IPS-18c (cell line): Measurements from ENCODE around the gene BRD1.

ENCODE experiments used
- H3K4me3 ChIP-seq: 2 replicates; pipeline ENCODE4 v1.7.0; 2013; ENCODE audit warnings: low read depth, mild to moderate bottlenecking, low read length, moderate library complexity; ENCODE audit not compliant: insufficient read depth
- H3K9me3 ChIP-seq: one replicate; pipeline ENCODE4 v1.6.1; 2013; ENCODE audit warnings: mild to moderate bottlenecking, low read length, moderate library complexity; ENCODE audit not compliant: control insufficient read depth, insufficient read depth

Gene BRD1

DNA sequence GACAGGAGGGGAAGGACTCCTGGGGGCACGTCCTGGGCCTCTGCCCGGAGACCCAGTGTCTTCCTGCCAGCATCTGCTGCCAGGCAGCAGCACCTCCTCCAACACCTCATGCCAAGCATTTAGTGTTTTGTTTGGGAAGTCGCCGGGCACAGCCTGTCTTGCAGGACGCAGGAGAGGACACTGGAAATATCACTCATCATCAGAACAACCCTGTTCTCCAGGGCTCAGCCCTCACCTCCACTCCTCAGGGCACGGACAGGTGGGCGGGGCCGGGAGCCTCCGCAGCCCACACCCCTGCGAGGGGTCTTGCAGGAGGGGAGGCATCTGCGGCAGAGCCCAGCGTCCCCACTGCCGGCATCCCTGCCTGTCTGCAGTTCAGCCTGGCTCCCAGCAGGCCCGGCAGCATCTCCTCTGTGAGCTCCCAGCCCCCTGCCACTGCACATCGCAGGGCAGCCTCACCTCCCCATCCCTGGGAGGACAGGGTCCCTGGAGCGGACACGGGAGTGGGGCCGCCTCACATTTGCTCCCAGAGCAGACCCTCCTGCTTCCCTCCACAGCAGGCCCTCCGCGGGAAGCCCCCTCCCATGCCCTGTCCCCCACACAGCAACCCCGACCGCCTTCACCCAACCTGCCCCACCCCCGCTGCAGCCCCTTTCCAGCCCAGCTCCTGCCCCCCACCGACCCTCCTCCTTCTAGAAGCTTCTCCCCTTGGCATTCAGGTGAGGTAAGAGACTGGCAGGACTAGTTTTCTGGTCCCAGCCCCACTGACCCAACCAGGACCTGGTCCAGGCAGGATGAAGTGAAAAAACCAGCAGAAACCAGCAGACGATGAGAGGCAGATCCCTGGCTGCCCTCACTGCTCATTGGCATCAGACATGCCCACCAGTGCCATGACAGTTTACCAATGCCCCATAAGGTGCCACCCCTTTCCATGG, 72.7 kb downstream of the BRD1 start:
- H3K9me3 ChIP-seq = peaks cover 2% of the 10 kb centered on the region
- no peak overlapping the region for H3K4me3 ChIP-seq

DNA sequence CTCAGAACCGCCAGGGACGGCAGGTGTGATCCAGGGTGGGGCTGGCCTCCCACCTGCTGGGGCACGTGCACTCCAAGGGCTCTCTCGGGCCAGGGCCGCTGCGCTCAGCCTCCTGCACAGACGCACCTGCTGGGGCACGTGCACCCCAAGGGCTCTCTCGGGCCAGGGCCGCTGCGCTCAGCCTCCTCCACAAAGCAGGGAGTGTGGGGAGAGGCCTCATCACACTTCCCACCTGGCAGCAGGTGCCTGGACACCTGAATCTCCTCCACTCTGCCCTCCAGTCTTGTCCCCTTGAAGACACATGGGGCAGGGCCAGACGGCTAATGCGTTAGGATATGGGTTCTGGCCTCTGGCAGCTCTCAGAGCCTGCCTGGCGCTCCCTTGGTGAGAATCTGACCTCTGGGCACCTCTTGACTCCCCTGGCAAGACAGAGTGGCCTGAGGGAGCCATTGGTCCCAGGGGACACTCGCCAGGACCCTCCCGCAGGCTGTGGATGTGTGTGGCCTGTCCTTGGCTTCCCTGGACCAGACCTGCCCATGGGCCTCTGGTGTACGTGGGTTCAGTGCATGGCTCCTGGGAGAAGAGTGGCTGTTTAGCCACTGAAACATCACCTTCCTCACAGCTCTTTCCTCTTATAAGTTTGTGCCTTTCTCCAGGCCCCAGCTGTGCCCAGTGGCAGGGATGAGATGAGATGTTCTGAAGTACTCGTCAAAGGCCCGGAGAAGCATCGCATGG, 73.5 kb downstream of the BRD1 start:
- peaks cover 2% of the 10 kb centered on the region for H3K9me3 ChIP-seq
- H3K4me3 ChIP-seq = no peak overlapping the region

DNA sequence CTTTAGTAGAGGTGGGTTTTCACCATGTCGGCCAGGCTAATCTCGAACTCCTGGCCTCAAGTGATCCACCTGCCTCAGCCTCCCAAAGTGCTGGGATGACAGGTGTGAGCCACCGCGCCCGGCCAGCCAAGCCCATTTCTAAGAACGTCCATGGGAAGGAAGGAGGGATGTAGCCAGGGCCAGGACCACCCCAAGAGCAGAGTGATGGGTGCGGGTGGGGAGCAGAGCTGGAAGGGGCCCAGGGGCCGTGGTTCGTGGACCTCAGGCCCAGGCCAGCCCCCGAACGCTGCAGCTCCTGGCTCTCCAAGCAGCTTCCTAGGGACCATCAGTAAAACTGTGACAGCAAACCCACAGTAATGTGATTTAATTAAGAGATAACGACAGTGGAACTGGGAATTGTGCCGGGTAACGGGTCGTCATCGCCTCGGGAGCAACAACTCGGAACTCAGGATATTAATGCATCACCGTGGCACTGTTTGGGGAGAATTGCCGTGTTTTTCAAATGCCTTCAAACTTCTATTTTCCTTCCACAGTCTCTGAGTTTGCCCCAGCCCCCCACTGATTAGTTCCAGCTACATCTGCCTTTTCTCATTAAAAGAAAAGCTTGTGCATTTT, 74.3 kb downstream of the BRD1 start:
- Histone ChIP-seq H3K4me3 (no peak overlapping the region), H3K9me3 (peaks cover 4% of the 10 kb centered on the region)

DNA sequence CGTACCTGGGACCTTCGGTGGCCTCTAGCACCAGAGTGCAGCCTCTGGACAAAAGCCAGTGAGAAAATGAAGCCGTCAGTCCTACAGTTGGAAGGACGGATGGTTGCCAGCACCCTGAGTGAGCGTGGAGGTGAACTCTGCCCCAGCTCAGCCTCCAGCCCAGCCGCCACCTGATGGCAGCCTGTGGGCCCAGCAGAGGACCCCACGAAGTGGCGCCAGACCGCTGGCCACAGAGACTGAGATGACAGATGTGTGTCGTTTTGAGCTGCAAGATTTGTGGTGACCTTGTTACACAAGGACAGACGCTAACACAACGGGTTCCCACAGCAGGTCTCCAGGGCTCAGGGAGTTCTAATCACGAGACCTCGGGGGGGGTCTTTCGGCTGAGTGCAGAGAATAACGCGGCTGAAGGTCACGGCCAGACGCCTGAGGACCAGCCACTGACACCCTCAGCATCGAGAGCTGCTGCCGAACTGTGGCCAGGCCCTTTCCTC, 75.0 kb downstream of the BRD1 start:
- Histone ChIP-seq H3K4me3 (no peak overlapping the region), H3K9me3 (peaks cover 4% of the 10 kb centered on the region)

DNA sequence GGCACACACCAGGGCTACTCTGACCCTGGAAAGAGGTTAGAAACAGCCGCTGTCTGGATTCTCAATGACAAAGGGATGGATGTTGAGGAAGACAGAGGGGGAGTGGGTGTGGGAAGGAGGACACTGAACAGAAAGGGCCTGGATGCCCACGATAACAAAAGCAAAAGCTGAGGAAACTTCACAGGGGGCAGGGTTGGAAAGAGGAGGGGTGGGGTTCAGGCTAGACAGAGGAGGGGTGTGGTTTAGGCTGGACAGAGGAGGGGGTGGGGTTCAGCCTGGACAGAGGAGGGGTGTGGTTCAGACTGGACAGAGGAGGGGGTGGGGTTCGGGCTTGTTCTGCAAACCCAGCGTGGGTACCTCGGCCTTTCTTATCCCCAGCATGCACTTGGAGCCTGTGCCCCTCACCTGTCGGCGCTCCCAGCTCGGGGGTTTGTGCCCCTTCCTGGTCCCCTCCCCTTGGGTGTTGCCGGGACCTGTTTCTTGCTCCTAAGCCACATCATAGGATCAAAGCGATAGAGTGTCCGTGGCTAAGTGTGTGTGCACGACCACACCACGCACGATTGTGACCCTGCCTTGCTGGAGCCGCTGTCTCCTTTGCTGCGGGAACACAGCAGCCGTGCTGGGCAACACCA, 75.6 kb downstream of the BRD1 start:
- Histone ChIP-seq H3K9me3 (peaks cover 7% of the 10 kb centered on the region), H3K4me3 (no peak overlapping the region)

DNA sequence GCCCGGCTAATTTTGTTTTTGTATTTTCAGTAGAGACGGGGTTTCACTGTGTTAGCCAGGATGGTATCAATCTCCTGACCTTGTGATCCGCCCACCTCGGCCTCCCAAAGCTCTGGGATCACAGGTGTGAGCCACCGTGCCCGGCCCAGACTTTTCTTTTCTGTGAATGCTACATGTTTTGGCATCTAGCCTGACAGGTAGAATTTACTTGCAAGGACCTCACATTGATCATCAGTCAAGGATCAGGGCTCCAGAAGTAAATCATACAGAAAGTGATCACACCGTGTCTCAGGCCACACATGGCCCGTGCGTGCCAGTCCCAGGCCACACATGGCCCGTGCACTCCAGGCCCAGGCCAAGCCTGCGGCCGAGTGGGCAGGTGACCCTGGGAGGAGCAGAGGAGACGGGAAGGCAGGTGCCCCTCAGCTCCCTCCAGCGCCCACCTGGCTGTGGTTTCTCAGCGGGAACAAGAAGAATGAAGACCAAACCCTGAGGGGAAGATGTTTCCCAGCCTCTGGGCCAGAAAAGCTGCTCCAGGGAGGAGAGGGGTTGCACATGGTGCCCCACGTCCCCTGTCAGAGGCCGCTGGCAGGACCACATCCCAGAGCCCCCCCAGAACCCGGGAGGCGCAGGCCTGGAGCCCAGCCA, 76.2 kb downstream of the BRD1 start:
- Histone ChIP-seq H3K9me3 (peaks cover 10% of the 10 kb centered on the region), H3K4me3 (no peak overlapping the region)

DNA sequence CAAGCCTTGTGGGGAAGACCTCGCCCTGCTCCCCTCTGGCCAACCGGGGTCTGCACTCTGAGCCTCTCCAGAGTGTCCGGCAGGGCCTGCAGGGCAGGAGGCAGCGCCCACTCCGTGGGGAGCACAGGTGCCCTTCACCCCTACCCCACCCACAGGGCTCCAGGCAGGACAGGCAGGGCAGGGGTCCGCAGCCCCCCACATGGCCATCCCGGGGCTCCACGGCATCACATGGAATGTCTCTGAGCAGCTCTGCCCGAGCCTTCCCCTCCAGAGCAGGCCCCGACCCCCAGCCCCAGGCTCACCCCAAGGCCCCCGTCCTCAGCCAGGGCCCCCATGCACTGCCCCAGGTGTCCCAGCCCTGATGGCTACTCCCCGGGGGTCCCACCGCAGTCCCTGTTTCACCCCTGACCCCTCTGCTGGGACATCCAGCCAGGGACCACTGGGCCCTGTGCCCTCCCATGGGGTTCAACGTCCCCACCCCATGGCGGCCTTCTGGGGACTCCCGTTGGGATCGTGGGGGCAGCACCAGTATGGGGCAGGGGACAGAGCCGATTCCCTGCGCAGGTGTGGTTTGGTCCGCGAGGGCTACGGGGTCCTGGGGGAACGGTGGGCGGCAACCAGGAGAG, 77.7 kb downstream of the BRD1 start:
- peaks cover 10% of the 10 kb centered on the region for H3K9me3 ChIP-seq
- H3K4me3 ChIP-seq = no peak overlapping the region

DNA sequence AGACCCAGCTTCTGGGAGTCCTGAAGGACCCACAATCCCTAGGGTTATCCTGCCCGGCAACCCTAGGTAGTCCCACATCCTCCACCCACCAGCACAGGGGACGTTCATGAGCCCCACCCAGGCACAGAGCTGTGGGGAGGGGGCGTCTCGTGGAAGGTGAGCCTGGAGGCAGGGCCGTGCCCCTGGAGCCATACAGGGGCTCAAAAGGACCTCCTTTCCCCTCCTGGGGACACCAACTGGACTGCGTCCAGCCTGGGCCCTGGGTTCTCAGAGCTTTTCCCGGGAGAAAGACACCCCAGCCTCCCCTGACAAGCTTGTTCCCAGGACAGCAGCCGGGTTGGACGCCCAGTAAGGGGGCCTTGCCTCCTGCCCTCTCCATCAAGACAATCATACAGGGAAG, 78.4 kb downstream of the BRD1 start:
- Histone ChIP-seq H3K4me3 (no peak overlapping the region), H3K9me3 (peaks cover 10% of the 10 kb centered on the region)

DNA sequence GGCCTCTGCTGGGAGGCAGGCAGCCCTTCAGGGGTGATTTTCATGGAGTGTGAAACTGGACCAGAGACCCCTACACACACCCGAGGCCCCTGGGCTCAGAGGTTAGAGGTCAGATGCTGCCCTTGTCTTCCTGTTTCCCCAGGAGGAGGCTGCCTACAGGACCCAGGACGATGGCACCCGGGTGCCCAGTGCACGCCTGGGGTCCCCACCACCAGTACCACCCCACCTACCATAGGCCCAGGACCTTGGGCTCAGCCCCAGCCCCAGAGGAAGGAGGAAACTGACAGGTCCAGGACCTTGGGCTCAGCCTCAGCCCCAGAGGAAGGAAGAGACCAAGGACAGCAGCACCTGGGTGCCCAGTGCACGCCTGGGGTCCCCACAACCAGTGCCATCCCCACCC, 79.2 kb downstream of the BRD1 start:
- Histone ChIP-seq H3K4me3 (no peak overlapping the region), H3K9me3 (peaks cover 10% of the 10 kb centered on the region)

DNA sequence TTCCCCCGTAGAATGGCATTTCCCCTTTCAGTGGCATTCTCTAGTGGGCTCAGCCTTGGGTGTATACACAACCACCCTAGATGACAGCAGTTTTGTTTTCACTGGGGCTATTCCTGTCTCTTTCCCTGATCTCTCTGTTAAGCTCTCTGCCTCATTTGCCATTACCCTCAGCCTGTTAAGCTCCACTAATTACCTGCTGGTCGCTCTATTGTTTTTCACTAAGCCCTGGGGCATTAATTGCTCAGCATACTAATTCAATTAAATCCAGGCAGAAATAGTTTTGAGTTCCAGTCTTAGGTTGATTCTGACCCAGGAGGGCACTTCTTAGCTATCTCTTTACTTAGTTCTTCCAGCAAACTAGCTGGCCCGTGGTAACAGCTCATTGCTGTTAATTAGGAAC, 80.0 kb downstream of the BRD1 start:
- H3K4me3 ChIP-seq = no peak overlapping the region
- H3K9me3 ChIP-seq = peaks cover 10% of the 10 kb centered on the region

DNA sequence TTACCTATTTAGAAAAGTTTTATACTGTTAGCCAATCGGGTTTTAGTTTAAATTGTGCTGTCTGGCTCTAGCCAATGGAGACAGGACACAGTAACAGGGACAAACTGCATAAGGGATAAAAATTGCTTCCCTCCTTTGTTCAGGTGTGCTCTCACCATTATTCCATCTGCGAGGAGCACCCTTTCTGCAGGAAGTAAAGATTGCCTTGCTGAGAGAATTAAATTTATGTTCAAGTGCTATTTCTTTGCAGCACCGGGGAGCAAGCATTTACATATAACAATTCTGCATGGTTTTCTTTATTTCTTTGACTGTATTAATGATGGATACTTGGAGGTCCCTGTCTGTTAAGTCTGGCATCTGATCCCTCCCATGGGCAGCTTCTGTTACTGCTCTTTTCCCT, 80.5 kb downstream of the BRD1 start:
- H3K9me3 ChIP-seq = peaks cover 10% of the 10 kb centered on the region

DNA sequence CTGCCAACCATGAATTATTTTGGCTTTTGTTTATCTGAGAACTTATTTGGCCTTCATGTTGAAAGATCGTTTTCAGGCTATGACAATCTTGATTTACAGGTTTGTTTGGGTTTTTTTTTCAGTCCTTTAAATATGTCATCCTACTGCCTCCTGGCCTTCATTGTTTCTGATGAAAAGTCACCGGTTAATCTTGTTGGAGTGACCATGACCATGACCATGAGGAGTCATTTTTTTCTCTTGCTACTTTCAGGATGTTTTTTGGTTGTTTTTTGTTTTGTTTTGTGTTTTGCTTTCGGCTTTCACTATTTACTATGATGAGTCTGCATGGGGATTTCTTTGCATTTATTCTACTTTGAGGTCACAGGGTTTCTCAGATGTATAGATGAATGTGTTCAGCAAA, 81.6 kb downstream of the BRD1 start:
- Histone ChIP-seq H3K4me3 (no peak overlapping the region), H3K9me3 (peaks cover 10% of the 10 kb centered on the region)

More for the DNA sequence above, 80.5 kb downstream of the BRD1 start:
- H3K4me3 ChIP-seq = no peak overlapping the region

DNA sequence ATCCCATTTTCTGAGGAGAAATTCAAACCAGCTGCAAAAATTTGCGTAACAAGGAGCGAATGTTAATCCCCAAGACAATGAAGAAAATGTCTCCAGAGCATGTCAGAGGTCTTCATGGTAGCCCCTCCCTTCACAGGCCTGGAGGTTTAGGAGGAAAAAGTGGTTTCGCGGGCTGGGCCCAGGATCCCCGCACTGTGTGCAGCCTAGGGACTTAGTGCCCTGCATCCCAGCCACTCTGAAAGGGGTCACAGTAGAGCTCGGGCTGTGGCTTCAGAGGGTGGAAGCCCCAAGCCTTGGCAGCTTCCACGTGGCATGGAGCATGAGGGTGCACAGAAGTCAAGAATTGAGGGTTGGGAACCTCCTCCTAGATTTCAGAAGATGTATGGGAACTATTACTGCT, 87.4 kb downstream of the BRD1 start:
- Histone ChIP-seq H3K4me3 (no peak overlapping the region), H3K9me3 (no peaks in the 10 kb centered on the region)

DNA sequence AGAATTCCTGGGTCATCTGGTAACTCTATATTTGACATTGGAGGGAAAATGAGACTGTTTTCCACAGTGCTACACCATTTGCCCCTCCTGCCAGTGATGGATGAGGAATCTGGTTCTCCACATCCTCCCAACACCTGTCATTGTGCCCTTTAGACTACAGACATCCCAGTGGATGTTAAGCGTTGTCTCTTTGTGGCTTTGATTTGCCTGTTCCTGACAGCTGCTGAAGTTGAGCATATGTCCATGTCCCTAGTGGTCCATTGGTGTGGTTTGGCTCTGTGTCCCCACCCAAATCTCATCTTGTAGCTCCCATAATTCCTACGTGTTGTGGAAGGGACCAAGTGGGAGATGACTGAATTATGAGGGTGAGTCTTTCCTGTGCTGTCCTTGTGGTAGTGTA, 88.5 kb downstream of the BRD1 start:
- Histone ChIP-seq H3K9me3 (no peaks in the 10 kb centered on the region), H3K4me3 (no peak overlapping the region)

DNA sequence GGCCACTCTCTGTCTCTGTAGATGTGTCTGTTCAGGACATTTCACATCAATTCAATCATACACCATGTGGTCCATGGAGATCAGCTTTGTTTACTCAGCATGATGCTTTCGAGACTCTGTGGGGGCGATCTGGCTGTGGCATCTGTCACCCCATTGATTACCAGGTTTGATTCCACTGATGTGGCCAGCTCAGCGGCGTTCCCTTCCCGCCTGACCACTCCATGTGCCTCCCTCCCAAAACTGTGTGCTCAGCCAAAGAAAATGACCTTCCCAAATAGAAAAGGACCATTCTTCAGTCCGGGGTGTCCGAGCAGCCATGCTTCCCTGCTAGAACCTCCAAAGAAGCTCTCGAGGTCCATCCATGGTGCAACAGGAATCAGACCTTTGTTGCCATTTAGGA, 89.1 kb downstream of the BRD1 start:
- no peaks in the 10 kb centered on the region for H3K9me3 ChIP-seq
- no peak overlapping the region for H3K4me3 ChIP-seq

DNA sequence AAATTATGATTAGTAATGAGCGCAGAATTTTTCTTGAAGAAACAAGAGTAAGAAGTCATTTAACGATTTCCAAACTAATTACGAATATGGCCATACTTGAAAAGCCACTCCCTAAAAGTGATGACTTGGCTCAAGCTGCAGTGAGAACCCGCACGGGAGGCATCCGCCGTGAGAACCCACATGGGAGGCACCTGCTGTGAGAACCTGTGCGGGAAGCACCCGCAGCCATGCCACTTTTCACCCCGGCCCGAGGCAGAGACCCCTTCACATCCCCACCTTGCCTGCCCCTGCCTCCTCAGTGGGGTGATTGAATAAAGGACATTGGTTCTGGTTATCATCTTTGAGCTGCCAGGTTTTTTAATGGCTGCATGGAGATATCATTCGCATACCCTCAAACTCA, 89.7 kb downstream of the BRD1 start:
- Histone ChIP-seq H3K4me3 (no peak overlapping the region), H3K9me3 (no peaks in the 10 kb centered on the region)
